Activated CD8-positive, alpha-beta T cell treated with anti-CD3 and anti-CD28 coated beads, Interleukin-2, amount 10 ng/mL, durations not matched to agents 7 days and 5 days (primary cell): ENCODE data around the gene POLE3. TPM values are rescaled to one million over a fixed set of nuclear protein-coding genes. Genes with fewer than 3 reads are reported as not detected.

ENCODE experiments used
- ATAC-seq: fragments of 150-1000 bp; cut with Tn5 transposase; one replicate; pipeline ENCODE4 v1.10.0; 2021; ENCODE audit warnings: moderate library complexity
- CTCF ChIA-PET: fragments of 350-600 bp; sonication (Branson Sonifier 250); formaldehyde crosslinking; loops from one replicate; lab custom pipeline; 2021; ENCODE audit warnings: antibody characterized with exemption; lab: Charles Lee
- POLR2A ChIA-PET: fragments of 350-600 bp; sonication (Branson Sonifier 250); formaldehyde crosslinking; loops from one replicate; lab custom pipeline; 2021; ENCODE audit warnings: antibody characterized with exemption; lab: Charles Lee
- DNase-seq: peaks from one replicate; pipeline ENCODE4 v3.0.0-alpha.2; 2020
- H3K27ac Mint-ChIP-seq: one replicate; pipeline ENCODE4 v1.8.0; 2021; ENCODE audit warnings: mild to moderate bottlenecking, mixed read lengths
- H3K27me3 Mint-ChIP-seq: one replicate; pipeline ENCODE4 v1.8.0; 2021; ENCODE audit warnings: low read depth, mixed read lengths
- H3K36me3 Mint-ChIP-seq: one replicate; pipeline ENCODE4 v1.8.0; 2021; ENCODE audit warnings: low read depth, mixed read lengths
- H3K4me1 Mint-ChIP-seq: one replicate; pipeline ENCODE4 v1.8.0; 2021; ENCODE audit warnings: low read depth, mixed read lengths
- H3K4me3 Mint-ChIP-seq: one replicate; pipeline ENCODE4 v1.8.0; 2021; ENCODE audit warnings: mild to moderate bottlenecking, mixed read lengths
- H3K9me3 Mint-ChIP-seq: one replicate; pipeline ENCODE4 v1.8.0; 2022; ENCODE audit warnings: mixed read lengths; ENCODE audit not compliant: insufficient read depth
- total RNA-seq, 2 experiments: library from RNA; stranded (reverse); gene quantifications; one replicate each; pipeline ENCODE4 v1.2.3, GENCODE V29; 2021

The POLE3 gene
- total RNA-seq, 2 experiments from 2014 or later = 78.9 to 81.7 TPM

DNA sequence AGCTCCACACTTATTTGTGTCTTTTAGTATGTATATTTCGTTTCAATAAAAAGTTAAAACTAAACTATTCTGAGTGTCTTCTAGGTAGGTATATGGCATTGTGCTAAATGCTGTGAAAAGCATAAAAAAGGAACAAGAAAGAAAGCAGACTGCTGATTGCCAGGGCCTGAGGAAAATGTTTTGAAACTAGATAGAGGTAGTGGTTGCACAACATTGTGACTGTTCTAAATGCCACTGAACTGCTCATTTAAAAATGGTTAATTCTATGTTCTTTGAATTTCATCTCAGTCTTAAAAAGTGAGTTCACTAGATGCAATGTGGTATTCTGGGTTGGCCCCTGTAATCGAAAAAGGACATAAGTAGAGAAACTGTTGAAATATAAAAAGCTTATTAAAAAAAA, 6.8 kb downstream of the POLE3 start:
- ATAC-seq = no peak
- H3K27me3 Mint-ChIP-seq = no peaks in the 10 kb centered on the region
- CTCF ChIA-PET = interaction anchor here (1.1 to 10.7 kb wide), 6 partner anchors 9 to 253 kb away, joined by 3 to 105 read pairs (median 5); partner anchors contain the start of genes CDC26, PRPF4 and WDR31
- peaks cover 20% of the 10 kb centered on the region for H3K36me3 Mint-ChIP-seq
- POLR2A ChIA-PET = no interaction called here
- no peak overlapping the region for H3K27ac Mint-ChIP-seq
- no peak overlapping the region for H3K4me3 Mint-ChIP-seq
- DNase-seq = no peak
- H3K9me3 Mint-ChIP-seq = no peaks in the 10 kb centered on the region
- peaks cover 35% of the 10 kb centered on the region for H3K4me1 Mint-ChIP-seq

DNA sequence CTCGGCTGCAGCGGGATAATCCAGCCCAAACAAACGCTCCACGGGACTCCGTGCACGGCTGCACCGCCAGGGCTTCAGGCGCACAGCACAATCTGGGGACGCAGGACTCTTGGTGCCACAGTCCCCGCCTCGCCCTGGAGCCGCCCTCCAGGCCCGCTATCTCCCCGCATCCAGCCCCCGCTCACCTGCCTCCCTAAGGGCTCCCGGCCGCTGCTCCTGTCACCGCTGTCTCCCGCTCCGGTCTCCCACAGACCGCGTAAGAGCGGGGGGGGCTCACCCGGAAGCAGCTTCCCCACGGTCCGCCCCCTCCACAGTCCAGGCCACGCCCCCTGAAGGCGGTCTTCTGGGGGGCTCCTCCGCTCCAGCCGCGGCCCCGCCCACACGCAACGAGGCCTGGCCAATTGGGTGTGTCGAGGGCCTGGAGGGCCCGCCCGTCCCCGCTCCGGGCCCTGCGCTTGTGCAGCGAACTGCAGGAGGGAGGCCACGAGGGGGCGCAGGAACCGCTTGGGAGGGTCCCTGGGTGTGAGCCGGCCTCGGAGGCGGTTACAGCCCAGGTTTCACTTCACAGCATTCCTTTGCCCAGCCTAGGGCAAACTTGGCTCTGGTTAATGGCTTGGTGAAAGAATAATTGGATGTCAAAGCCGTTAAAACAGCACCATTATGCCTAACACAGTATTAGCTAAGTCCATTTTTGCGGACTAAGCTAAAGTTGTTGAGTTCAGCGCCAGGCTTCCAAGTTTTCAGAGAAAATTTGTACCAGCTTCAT, 9.3 kb downstream of the POLE3 start, which contains the start of gene ALAD:
Gene ALAD (minus strand): TSS at position 258 of the 766 bp plus-strand sequence. CDS start 7,725 bp downstream, outside the sequence.
- H3K4me1 Mint-ChIP-seq = peaks cover 17% of the 10 kb centered on the region
- peak; percentile 99 for DNase-seq
- peak within 1 kb of the TSS; percentile 81 for H3K27ac Mint-ChIP-seq
- CTCF ChIA-PET = interaction anchor here (0.5 to 10.7 kb wide), 47 partner anchors 9 to 952 kb away, joined by 3 to 105 read pairs (median 4); partner anchors contain the start of genes C9orf43, CDC26, HDHD3 and POLE3
- H3K4me3 Mint-ChIP-seq = peak within 1 kb of the TSS; percentile 89
- POLR2A ChIA-PET = interaction anchor here (0.6 to 2.4 kb wide), 4 partner anchors 9 to 116 kb away, joined by 3 to 23 read pairs (median 6); partner anchors contain the start of genes BSPRY, C9orf43 and POLE3
- H3K27me3 Mint-ChIP-seq = no peaks in the 10 kb centered on the region
- no peaks in the 10 kb centered on the region for H3K9me3 Mint-ChIP-seq
- H3K36me3 Mint-ChIP-seq = peaks cover 4% of the 10 kb centered on the region
- ATAC-seq = peak; percentile 100

DNA sequence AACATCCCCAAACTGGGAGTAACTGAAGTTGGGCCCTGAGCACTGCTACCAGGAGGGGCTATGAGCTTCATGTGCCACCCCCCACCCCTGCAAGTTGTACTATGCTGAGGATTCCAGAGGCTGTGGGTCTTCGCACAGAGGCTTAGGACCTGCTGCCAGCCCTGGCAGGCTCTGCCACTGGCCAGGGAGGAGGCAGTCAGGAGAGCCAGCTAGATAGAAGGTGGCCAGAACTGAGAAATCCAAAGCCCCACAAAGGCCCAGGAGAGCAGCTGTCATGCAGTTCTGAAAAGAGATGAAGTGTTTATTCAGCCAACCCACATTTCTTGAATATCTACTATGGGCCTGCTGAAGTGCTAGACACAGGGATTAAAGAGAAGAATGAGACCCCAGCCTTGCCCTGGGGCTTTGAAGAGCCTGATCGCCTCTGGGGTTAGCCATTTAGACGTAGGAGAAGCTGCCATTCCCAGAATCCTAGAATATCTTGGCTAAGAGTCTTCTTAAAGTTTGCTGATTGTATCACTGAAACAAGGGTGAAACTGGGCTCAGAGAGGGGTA, 10.8 kb downstream of the POLE3 start:
- H3K4me3 Mint-ChIP-seq = peak overlapping the region; percentile 66

DNA sequence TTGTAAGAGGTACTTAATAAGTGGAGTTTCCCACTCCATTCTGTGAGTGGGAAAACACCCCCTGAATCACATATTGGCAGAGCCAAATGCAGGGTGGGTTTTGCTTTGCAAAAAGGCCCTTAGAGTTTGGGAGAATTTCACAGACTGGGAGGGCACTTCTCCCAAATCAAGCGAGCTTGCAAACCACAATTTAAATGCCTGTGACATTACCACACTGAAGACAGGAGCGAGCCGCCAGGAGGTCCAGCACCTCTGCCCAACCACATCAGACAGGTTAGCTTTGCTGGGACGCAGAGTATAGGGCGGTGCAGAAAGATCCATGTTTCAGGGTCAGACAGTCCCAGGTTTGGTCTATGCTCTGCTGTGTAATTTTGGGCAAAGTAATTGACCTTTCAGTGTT, 11.7 kb downstream of the POLE3 start:
- H3K9me3 Mint-ChIP-seq = no peaks in the 10 kb centered on the region
- peaks cover 17% of the 10 kb centered on the region for H3K4me1 Mint-ChIP-seq
- ChIA-PET POLR2A (interaction anchor here (1.0 kb wide), 1 partner anchor 11 kb away, joined by 3 read pairs; the partner anchor contains the start of genes C9orf43 and POLE3), CTCF (interaction anchor here (0.9 to 1.7 kb wide), 8 partner anchors 9 to 259 kb away, joined by 3 to 6 read pairs (median 4); partner anchors contain the start of gene CDC26)
- H3K27me3 Mint-ChIP-seq = no peaks in the 10 kb centered on the region
- DNase-seq = no peak
- H3K4me3 Mint-ChIP-seq = no peak overlapping the region
- no peak overlapping the region for H3K27ac Mint-ChIP-seq
- peaks cover 2% of the 10 kb centered on the region for H3K36me3 Mint-ChIP-seq
- ATAC-seq = no peak

More for the DNA sequence above, 10.8 kb downstream of the POLE3 start:
- ATAC-seq = no peak
- CTCF ChIA-PET = interaction anchor here (0.6 to 7.4 kb wide), 9 partner anchors 8 to 258 kb away, joined by 3 to 75 read pairs (median 4); partner anchors contain the start of gene CDC26
- H3K27me3 Mint-ChIP-seq = no peaks in the 10 kb centered on the region
- H3K4me1 Mint-ChIP-seq = peaks cover 17% of the 10 kb centered on the region
- no peak for DNase-seq
- H3K36me3 Mint-ChIP-seq = peaks cover 2% of the 10 kb centered on the region
- peak overlapping the region; percentile 39 for H3K27ac Mint-ChIP-seq
- H3K9me3 Mint-ChIP-seq = no peaks in the 10 kb centered on the region
- POLR2A ChIA-PET = interaction anchor here (1.9 to 2.4 kb wide), 2 partner anchors 10 to 50 kb away, joined by 8 to 23 read pairs; partner anchors contain the start of genes BSPRY, C9orf43 and POLE3

DNA sequence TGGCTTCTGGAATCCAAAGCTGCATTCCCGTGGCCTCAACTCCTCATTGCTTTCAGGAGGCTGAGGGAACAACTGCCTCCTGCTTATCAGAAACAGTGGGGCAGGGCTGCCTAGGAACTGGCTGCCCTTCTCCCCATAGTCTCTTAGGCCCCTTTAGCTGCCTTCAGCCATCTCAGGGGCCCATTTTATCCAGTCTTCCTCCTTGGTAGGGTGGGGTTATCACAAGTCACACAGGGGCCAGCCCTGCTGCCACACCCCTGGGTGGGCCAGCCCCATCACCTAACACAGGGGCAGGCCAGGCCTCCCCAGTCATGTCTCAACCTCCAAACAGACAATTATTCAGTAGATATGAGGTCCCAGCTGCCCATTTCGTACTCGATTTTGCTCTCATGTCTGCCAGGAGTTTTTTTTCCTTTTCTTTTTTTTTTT, 13.3 kb downstream of the POLE3 start:
- H3K9me3 Mint-ChIP-seq = no peaks in the 10 kb centered on the region
- no peak overlapping the region for H3K27ac Mint-ChIP-seq
- ChIA-PET POLR2A (no interaction called here), CTCF (no interaction called here)
- peaks cover 3% of the 10 kb centered on the region for H3K36me3 Mint-ChIP-seq
- peaks cover 17% of the 10 kb centered on the region for H3K4me1 Mint-ChIP-seq
- ATAC-seq (no peak), DNase-seq (no peak)
- no peak overlapping the region for H3K4me3 Mint-ChIP-seq
- no peaks in the 10 kb centered on the region for H3K27me3 Mint-ChIP-seq

DNA sequence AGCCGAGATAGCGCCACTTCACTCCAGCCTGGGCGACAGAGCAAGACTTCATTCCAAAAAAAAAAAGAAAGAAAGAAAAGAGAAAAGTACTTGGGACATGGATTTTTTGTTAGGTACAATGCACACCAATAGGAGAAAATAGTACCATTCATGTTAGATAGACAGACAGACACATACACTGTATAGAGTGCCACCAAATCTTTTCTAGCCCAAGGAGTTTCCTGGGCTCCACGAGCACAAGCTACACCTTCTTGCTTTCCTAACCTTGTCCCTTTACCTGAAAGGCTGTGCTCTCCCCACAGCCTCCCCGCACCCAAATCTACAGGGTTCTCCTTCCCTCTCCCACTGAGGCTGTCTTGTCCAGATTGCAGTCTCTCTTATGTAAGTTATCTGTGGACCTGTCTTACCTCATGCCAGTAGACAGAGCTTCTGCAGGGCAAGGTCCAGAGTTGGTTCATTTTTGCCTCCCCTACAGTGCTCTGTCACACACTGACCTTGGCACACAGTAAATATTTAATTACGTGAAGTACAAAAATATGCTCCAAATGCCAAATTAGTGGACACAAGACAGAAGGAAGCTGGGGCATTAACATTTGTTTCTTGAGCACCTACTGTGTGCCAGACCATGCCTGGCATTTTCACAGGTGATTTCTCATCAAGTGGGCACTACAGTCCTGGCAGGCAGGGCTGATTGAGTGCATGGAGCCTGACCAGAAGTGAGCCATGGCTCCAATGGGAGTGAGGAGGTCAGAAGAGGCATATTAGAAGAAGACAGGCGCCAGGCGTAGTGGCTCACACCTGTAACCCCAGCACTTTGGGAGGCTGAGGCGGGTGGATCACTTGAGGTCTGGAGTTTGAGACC, 15.2 kb downstream of the POLE3 start:
- no peak overlapping the region for H3K4me3 Mint-ChIP-seq
- ATAC-seq = no peak
- ChIA-PET CTCF (no interaction called here), POLR2A (interaction anchor here (0.6 to 0.8 kb wide), 2 partner anchors 8 to 171 kb away, joined by 3 to 4 read pairs; no protein-coding TSS in a partner anchor)
- no peaks in the 10 kb centered on the region for H3K27me3 Mint-ChIP-seq
- H3K36me3 Mint-ChIP-seq = peaks cover 2% of the 10 kb centered on the region
- no peak overlapping the region for H3K27ac Mint-ChIP-seq
- H3K4me1 Mint-ChIP-seq = peaks cover 8% of the 10 kb centered on the region
- H3K9me3 Mint-ChIP-seq = no peaks in the 10 kb centered on the region
- no peak for DNase-seq

DNA sequence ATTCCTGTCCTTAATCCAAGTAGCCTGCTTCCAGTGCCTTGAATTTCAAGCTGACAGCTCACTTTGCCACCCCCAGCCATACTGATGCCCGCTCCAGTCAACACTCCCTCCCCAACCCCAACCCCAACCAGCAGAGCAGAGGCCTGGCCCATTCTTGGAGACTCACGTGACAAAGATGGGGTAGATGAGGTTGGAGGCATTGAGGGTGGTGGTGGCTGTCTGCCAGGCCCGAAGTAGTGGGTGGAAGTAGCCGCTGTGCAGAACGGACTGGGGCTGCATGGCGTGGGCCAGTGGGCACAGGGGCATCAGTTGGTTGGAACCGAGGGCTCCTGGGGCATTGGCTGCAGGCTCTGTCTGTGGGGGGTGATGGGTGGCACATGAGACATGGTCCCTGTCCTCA, 17.2 kb downstream of the POLE3 start:
- Mint-ChIP-seq H3K27me3 (no peaks in the 10 kb centered on the region), H3K4me1 (no peaks in the 10 kb centered on the region), H3K27ac (no peak overlapping the region), H3K36me3 (peaks cover 7% of the 10 kb centered on the region), H3K4me3 (no peak overlapping the region), H3K9me3 (no peaks in the 10 kb centered on the region)
- POLR2A ChIA-PET = no interaction called here
- no peak for DNase-seq
- CTCF ChIA-PET = no interaction called here
- ATAC-seq = no peak

DNA sequence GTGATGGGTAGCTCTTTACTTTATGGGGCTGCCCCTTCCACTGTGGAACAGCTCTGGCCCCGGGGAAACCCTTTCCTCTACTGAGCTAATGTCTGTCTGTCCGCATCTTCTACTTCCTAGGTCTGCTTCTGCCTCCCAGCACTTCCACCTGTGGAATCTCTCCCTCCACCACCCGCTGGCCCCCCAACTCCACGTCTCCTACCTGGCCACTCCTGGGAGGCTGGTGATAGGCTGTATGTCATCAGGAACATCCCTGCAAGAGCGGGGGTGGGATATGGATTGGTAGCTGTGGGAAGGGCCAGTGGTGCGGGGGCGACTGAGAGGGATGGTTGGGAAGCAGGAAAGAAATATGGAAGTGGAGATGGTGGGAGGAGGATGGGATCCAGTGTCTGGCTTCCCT, 18.6 kb downstream of the POLE3 start:
- Mint-ChIP-seq H3K9me3 (no peaks in the 10 kb centered on the region), H3K27me3 (no peaks in the 10 kb centered on the region), H3K36me3 (peaks cover 13% of the 10 kb centered on the region), H3K4me1 (no peaks in the 10 kb centered on the region), H3K27ac (no peak overlapping the region), H3K4me3 (no peak overlapping the region)
- ChIA-PET POLR2A (no interaction called here), CTCF (interaction anchor here (1.2 to 1.6 kb wide), 2 partner anchors 10 to 117 kb away, joined by 4 to 10 read pairs; partner anchors contain the start of genes ALAD and CDC26)
- ATAC-seq (no peak), DNase-seq (no peak)

DNA sequence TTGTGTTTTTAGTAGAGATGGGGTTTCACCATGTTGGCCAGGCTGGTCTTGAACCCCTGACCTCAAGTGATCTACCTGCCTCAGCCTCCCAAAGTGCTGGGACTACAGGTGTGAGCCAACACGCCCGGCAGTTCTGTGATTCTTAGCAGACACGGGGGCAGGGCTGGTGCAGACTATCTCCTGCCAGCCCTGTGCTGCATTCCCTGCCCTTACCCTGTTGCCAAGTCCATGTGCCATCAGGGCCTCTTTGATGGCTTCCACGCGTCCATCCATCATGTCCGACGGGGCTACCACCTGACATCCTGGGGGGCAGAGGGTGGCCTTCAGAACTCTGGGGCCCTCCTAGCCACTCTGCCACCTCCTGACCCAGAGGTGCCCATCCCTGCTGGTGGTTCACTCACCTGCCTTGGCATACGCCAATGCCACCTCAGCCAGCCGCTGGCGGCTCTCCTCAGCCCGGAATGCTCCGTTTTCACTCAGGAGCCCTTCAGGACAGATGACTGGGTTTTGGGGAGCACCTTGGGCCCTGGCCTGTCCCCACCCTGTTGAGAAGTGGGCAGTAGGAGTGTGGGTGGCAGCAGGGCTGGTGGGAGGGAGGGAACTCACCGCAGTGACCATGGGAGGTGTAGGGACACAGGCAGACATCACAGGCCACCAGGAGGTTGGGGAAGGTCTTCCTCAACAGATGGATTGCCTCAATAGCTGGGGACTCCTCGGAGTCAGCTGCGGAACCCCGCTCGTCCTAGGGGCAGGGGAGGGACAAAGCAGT, 20.1 kb downstream of the POLE3 start:
- H3K27me3 Mint-ChIP-seq = no peaks in the 10 kb centered on the region
- CTCF ChIA-PET = interaction anchor here (1.2 kb wide), 1 partner anchor 115 kb away, joined by 4 read pairs; the partner anchor contains the start of gene CDC26

DNA sequence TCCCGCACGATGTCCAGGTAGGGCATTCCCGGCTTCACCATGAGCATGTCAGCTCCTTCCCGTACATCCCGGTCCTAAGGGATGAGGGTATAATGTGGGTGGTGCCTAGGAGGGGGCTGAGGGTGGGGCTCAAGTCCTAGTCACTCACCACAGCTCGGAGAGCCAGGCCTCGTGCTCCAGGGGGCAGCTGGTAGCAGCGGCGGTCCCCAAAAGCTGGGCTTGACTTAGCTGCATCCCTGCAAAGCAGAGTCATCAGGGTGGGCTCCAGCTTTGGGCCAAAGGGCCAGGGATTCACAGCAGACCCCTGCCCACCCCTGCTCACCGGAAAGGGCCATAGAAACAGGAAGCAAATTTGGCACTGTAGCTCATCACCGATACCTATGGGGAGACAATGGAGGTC, 21.0 kb downstream of the POLE3 start:
- Mint-ChIP-seq H3K4me3 (no peak overlapping the region), H3K27ac (no peak overlapping the region), H3K9me3 (no peaks in the 10 kb centered on the region), H3K27me3 (no peaks in the 10 kb centered on the region), H3K4me1 (no peaks in the 10 kb centered on the region), H3K36me3 (peaks cover 13% of the 10 kb centered on the region)
- DNase-seq (no peak), ATAC-seq (no peak)
- CTCF ChIA-PET = no interaction called here
- POLR2A ChIA-PET = no interaction called here

More for the DNA sequence above, 20.1 kb downstream of the POLE3 start:
- DNase-seq (no peak), ATAC-seq (no peak)
- H3K27ac Mint-ChIP-seq = no peak overlapping the region
- no peak overlapping the region for H3K4me3 Mint-ChIP-seq
- POLR2A ChIA-PET = no interaction called here
- no peaks in the 10 kb centered on the region for H3K4me1 Mint-ChIP-seq
- H3K36me3 Mint-ChIP-seq = peaks cover 13% of the 10 kb centered on the region
- no peaks in the 10 kb centered on the region for H3K9me3 Mint-ChIP-seq
